GM12878 (cell line): ENCODE data around the gene SBNO1. TPM values are rescaled to one million over a fixed set of nuclear protein-coding genes. Genes with fewer than 3 reads are reported as not detected.

Experiments
- ATAC-seq: fragments of 200-7000 bp; cut with Tn5 transposase; 3 replicates; pipeline ENCODE4 v1.9.1; 2020; ENCODE audit warnings: mild to moderate bottlenecking, moderate library complexity
- BruUV-seq: library from RNA; stranded (reverse); fragments of 400-500 nt; replicated peaks from 2 replicates; lab custom pipeline; 2021; lab: Mats Ljungman, UMichigan
- CTCF ChIA-PET: fragments of 300-600 bp; sonication (Branson Sonifier 250); formaldehyde crosslinking; extraction: SDS; loops from one replicate; lab custom pipeline; 2021; ENCODE audit warnings: inconsistent platforms; lab: Yijun Ruan, JAX
- POLR2A ChIA-PET: fragments of 350-600 bp; formaldehyde crosslinking; extraction: SDS; loops from one replicate; lab custom pipeline; 2021; ENCODE audit warnings: inconsistent platforms; lab: Charles Lee
- RAD21 ChIA-PET: fragments of 300-600 bp; sonication (Branson Sonifier 250); formaldehyde crosslinking; loops from one replicate; lab custom pipeline; 2023; ENCODE audit warnings: antibody characterized with exemption; ENCODE audit not compliant: unreplicated experiment; lab: Charles Lee
- SMC1A ChIA-PET: fragments of 300-600 bp; sonication (Branson Sonifier 250); formaldehyde crosslinking; loops from one replicate; lab custom pipeline; 2023; ENCODE audit not compliant: unreplicated experiment, uncharacterized antibody; lab: Charles Lee
- DNase-seq: peaks from one replicate; pipeline ENCODE4 v3.0.0-alpha.2; 2011; ENCODE audit warnings: low read depth, low spot score
- FAIRE-seq: peaks from 3 replicates; lab custom pipeline; 2011; peaks lifted over from hg19 to GRCh38; lab: Jason Lieb, UNC
- H2AFZ ChIP-seq: 2 replicates; pipeline ENCODE4 v1.6.0; 2011; ENCODE audit warnings: low read depth, low read length, control low read depth; ENCODE audit not compliant: control insufficient read depth
- H3K27ac ChIP-seq: 2 replicates; pipeline ENCODE4 v1.5.1; 2011; ENCODE audit warnings: control low read depth; ENCODE audit not compliant: control insufficient read depth, insufficient read depth
- H3K27me3 ChIP-seq, 2 experiments: replicated peaks in 1 of 2; 2 replicates each; pipeline versions ENCODE4 v1.6.0 to v1.6.1; 2011; ENCODE audit warnings: low read length in 1 of 2; ENCODE audit not compliant: control insufficient read depth in 2 of 2, insufficient read depth in 2 of 2
- H3K36me3 ChIP-seq, 2 experiments: 2 replicates each; pipeline ENCODE4 v1.5.1; 2011; ENCODE audit warnings: low read length in 1 of 2; ENCODE audit not compliant: control insufficient read depth in 2 of 2, insufficient read depth in 2 of 2
- H3K4me1 ChIP-seq: 2 replicates; pipeline ENCODE4 v1.6.1; 2011; ENCODE audit warnings: mild to moderate bottlenecking, low read length, moderate library complexity, mixed read lengths; ENCODE audit not compliant: control insufficient read depth, insufficient read depth
- H3K4me2 ChIP-seq: 2 replicates; pipeline ENCODE4 v1.6.0; 2011; ENCODE audit warnings: control low read depth; ENCODE audit not compliant: control insufficient read depth, insufficient read depth
- H3K4me3 ChIP-seq: fragments of 200-600 bp; sonication (generic); 2 replicates; pipeline ENCODE4 v1.5.1; 2016
- H3K79me2 ChIP-seq: 2 replicates; pipeline ENCODE4 v1.6.0; 2011; ENCODE audit warnings: low read length; ENCODE audit not compliant: control insufficient read depth, insufficient read depth
- H3K9ac ChIP-seq: 2 replicates; pipeline ENCODE4 v1.8.0; 2011; ENCODE audit warnings: low read length, control low read depth, mixed read lengths; ENCODE audit not compliant: control insufficient read depth, insufficient read depth
- H3K9me3 ChIP-seq: replicated peaks from 3 replicates; pipeline ENCODE4 v1.5.1; 2011; ENCODE audit warnings: mild to moderate bottlenecking, low read length; ENCODE audit not compliant: control insufficient read depth, insufficient read depth
- H4K20me1 ChIP-seq: 2 replicates; pipeline ENCODE4 v1.6.0; 2011; ENCODE audit not compliant: control insufficient read depth, insufficient read depth
- BHLHE40 ChIP-seq, 2 experiments: fragments of 450-650 bp in 1 of 2; IDR thresholded peaks; 2 replicates each; pipeline ENCODE4 v1.6.1; 2011 to 2017; ENCODE audit warnings: low read depth in 2 of 2, borderline replicate concordance in 1 of 2, improper control_type of control experiment in 1 of 2, low read length in 1 of 2, mild to moderate bottlenecking in 1 of 2
- DPF2 ChIP-seq: fragments of 450-650 bp; IDR thresholded peaks from 2 replicates; pipeline ENCODE4 v1.6.1; 2017; ENCODE audit warnings: mild to moderate bottlenecking
- ELK1 ChIP-seq: IDR thresholded peaks from 2 replicates; pipeline ENCODE4 v1.6.1; 2012; ENCODE audit warnings: low read depth, low read length, improper control_type of control experiment
- HDAC6 ChIP-seq: fragments of 200-600 bp; sonication (generic); IDR thresholded peaks from one replicate; pipeline ENCODE4 v1.8.0; 2017; ENCODE audit warnings: antibody characterized with exemption; ENCODE audit not compliant: unreplicated experiment
- IKZF1 ChIP-seq: fragments of 450-650 bp; conservative IDR thresholded peaks from 2 replicates; pipeline ENCODE4 v1.6.1; 2017; ENCODE audit warnings: antibody characterized with exemption, mild to moderate bottlenecking
- MYB ChIP-seq: fragments of 150-350 bp; IDR thresholded peaks from 2 replicates; pipeline ENCODE4 v1.6.1; 2014; ENCODE audit warnings: mild to moderate bottlenecking, low read depth, low read length, borderline replicate concordance
- NBN ChIP-seq: fragments of 450-650 bp; IDR thresholded peaks from 2 replicates; pipeline ENCODE4 v1.6.1; 2016
- NRF1 ChIP-seq: conservative IDR thresholded peaks from 2 replicates; pipeline ENCODE4 v1.6.1; 2011; ENCODE audit warnings: mild to moderate bottlenecking, low read depth, low read length, improper control_type of control experiment
- PML ChIP-seq: IDR thresholded peaks from 2 replicates; pipeline ENCODE4 v1.6.1; 2012; ENCODE audit warnings: low read length, inconsistent platforms
- POLR2AphosphoS5 ChIP-seq: IDR thresholded peaks from 2 replicates; pipeline ENCODE4 v1.6.1; 2011; ENCODE audit warnings: mild to moderate bottlenecking, low read length, inconsistent platforms
- YBX1 ChIP-seq: fragments of 450-650 bp; IDR thresholded peaks from 2 replicates; pipeline ENCODE4 v1.6.1; 2016; ENCODE audit warnings: antibody characterized with exemption
- WGBS: methylation state at CpG from one replicate; pipeline ENCODE4 v1.1.6; 2016; ENCODE audit warnings: low lambda C conversion rate; ENCODE audit not compliant: insufficient replicate concordance, insufficient coverage; ENCODE audit errors: missing lambda C conversion rate; 5-methylcytosine and 5-hydroxymethylcytosine counted together
- in situ Hi-C: fragments of 300-500 bp; cut with MboI; formaldehyde crosslinking; loops from 9 replicates; pipeline ENCODE4 v1.14.3; 2018; ENCODE audit warnings: mixed read lengths
- intact Hi-C: fragments of 100-400 bp; cut with micrococcal nuclease; formaldehyde crosslinking; loops from one replicate; pipeline ENCODE4 v1.14.2; 2022; ENCODE audit not compliant: unreplicated experiment
- polyA plus RNA-seq, 11 experiments: library from polyadenylated mRNA; depleted of rRNA in 4 of 11; unstranded in 6 of 11; stranded (reverse) in 5 of 11; fragments of >200 nt; fragmentation: Nextera tagmentation in 4 of 11; fragmentation: Illumina TruSeq in 1 of 11; extraction: Ambion mirVana in 4 of 11; extraction: Trizol in 1 of 11; gene quantifications; 1 replicate in 1 of 11; 2 replicates in 10 of 11; pipeline versions ENCODE4 v1.2.1 to v1.2.3, GENCODE V29; 2011 to 2016; ENCODE audit warnings: inconsistent platforms in 2 of 11, missing spikeins in 2 of 11, low read depth in 1 of 11
- total RNA-seq, 4 experiments: library from RNA; depleted of rRNA in 3 of 4; stranded (reverse); fragments of >200 nt in 3 of 4; fragmentation: Illumina TruSeq in 1 of 4; extraction: Trizol in 1 of 4; gene quantifications; 2 replicates each; pipeline versions ENCODE4 v1.2.1 to v1.2.3, GENCODE V29; 2013 to 2021
- TF ChIP-seq, protein P1 (sequence below): fragments of 450-650 bp; IDR thresholded peaks from 2 replicates; pipeline ENCODE4 v1.6.1; 2017; ENCODE audit warnings: low read depth, mild to moderate bottlenecking, moderate library complexity

SBNO1 gene
- total and polyA plus RNA-seq, 10 of the 15 experiments (the other 5 are each of a cell fraction or from before 2014, with no cell fraction given): 7.5 to 39.7 (median 20.9) TPM

DNA sequence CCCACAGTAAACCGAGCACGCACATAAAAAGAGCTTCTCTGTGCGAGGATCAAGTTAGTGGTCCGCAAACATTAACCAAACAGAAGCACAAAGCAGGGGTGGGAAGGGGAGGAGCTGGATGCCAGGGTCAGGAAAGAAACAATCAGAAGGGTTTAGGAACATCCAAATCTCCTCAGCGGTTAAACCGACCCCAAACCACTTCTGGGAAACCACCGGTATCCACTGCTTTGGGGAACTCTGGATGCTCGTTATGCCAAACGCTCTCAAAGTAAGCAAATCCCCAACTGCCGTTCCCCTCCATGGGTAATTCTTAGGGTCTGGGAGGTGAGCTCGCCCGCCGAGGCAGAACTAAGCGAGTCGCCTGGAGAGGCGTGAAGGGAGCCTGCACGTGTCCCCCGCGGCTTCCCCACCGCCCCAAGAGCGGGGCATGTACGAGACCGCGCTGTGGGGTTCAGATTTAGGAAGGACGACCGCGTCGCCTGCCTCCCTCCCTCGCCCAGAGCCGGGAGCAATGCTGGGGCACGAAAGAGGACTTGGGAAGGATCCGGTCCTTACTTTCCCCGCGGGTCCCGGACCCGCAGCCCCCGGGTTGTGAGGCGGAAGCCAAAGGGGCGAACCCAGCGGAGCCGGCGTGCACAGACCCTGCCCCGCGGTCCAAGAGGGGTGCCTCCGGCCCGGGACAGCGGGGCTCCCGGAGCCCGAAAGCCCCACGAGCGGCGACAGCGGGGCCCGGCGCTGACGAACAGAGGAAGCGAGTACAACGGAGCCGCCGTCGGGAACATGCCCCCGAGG lies 711 bp downstream of the SBNO1 start:
- SMC1A ChIA-PET: interaction anchor here (0.7 to 1.9 kb wide), 13 partner anchors 11 to 238 kb away, joined by 3 to 11 read pairs (median 3); partner anchors contain the start of genes DDX55, KMT5A and MPHOSPH9
- POLR2A ChIA-PET: interaction anchor here (0.5 to 4.2 kb wide), 8 partner anchors 13 to 169 kb away, joined by 3 to 23 read pairs (median 6); partner anchors contain the start of genes KMT5A, MPHOSPH9 and MTRFR
- peak overlapping the region; percentile 56 for H2AFZ ChIP-seq

More for the DNA sequence above, 711 bp downstream of the SBNO1 start:
- no peak for TF ChIP-seq PML
- peak; percentile 43 to 76; a peak in 3 of 4 replicates for TF ChIP-seq BHLHE40 (IDR thresholded peaks at IDR 0.05; ENCODE audit: borderline replicate concordance in 1 of 2, low read depth in 2 of 2, low read length in 1 of 2)
- TF ChIP-seq NBN: 0 out of 2 replicates have a peak, but pooled peaks have one; percentile 34
- TF ChIP-seq, protein P1, sequence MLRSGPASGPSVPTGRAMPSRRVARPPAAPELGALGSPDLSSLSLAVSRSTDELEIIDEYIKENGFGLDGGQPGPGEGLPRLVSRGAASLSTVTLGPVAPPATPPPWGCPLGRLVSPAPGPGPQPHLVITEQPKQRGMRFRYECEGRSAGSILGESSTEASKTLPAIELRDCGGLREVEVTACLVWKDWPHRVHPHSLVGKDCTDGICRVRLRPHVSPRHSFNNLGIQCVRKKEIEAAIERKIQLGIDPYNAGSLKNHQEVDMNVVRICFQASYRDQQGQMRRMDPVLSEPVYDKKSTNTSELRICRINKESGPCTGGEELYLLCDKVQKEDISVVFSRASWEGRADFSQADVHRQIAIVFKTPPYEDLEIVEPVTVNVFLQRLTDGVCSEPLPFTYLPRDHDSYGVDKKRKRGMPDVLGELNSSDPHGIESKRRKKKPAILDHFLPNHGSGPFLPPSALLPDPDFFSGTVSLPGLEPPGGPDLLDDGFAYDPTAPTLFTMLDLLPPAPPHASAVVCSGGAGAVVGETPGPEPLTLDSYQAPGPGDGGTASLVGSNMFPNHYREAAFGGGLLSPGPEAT: 0 out of 2 replicates have a peak, but pooled peaks have one; percentile 8
- no peak for TF ChIP-seq ELK1
- TF ChIP-seq YBX1: no peak
- TF ChIP-seq NRF1: no peak
- no peak for TF ChIP-seq POLR2AphosphoS5
- 0 out of 2 replicates have a peak, but pooled peaks have one; percentile 34 for TF ChIP-seq IKZF1
- TF ChIP-seq MYB: no peak
- peak; percentile 69 for TF ChIP-seq DPF2
- no peak for TF ChIP-seq HDAC6
- Histone ChIP-seq H3K4me2 (peak overlapping the region; percentile 19), H3K79me2 (peaks cover 50% of the 10 kb centered on the region), H3K27me3 (no peaks in the 10 kb centered on the region), H3K9me3 (no peaks in the 10 kb centered on the region), H3K9ac (peak overlapping the region; percentile 95), H3K36me3 (no peaks in the 10 kb centered on the region), H3K27ac (peak overlapping the region; percentile 93), H3K4me1 (peaks cover 4% of the 10 kb centered on the region), H4K20me1 (no peaks in the 10 kb centered on the region), H3K4me3 (peak overlapping the region; percentile 88)
- intact Hi-C loops: loop anchor here (2.0 kb wide), 2 partner anchors 63 to 131 kb away; partner anchors contain the start of genes MPHOSPH9 and MTRFR
- under 1% methylated on average over 54 of the region's 62 CpGs for WGBS
- DNase-seq: no peak
- in situ Hi-C loops: no loop called here
- ChIA-PET RAD21 (interaction anchor here (0.8 to 2.0 kb wide), 5 partner anchors 20 to 132 kb away, joined by 3 to 11 read pairs (median 4); partner anchors contain the start of gene KMT5A), CTCF (interaction anchor here (0.9 to 2.5 kb wide), 6 partner anchors 19 to 93 kb away, joined by 3 to 9 read pairs (median 4); partner anchors contain the start of gene KMT5A)
- FAIRE-seq: no peak
- BruUV-seq: no TSS peak
- peak; percentile 12 for ATAC-seq
